GM12872 (cell line): Measurements from ENCODE around the gene COG4.

Experiments used
- CTCF ChIP-seq: IDR thresholded peaks from 3 replicates; pipeline ENCODE4 v1.5.1; 2011; ENCODE audit warnings: low read depth, mild to moderate bottlenecking, low read length, moderate library complexity; ENCODE audit not compliant: insufficient read depth

Gene COG4

GRCh38 chr16:70496513-70496912 is 26.8 kb downstream of the COG4 start:
- TF ChIP-seq CTCF = no peak

- no peak for TF ChIP-seq CTCF
Observed at GRCh38 chr16:70495425-70496182, 27.8 kb downstream of the COG4 start.

- TF ChIP-seq CTCF = no peak
Observed at GRCh38 chr16:70494777-70495176, 28.6 kb downstream of the COG4 start.

- TF ChIP-seq CTCF = no peak
Observed at GRCh38 chr16:70494202-70494770, 29.1 kb downstream of the COG4 start.

GRCh38 chr16:70493802-70494201 is 29.6 kb downstream of the COG4 start:
- no peak for TF ChIP-seq CTCF

- TF ChIP-seq CTCF = no peak
Observed at GRCh38 chr16:70490261-70490660, 33.1 kb downstream of the COG4 start.

- no peak for TF ChIP-seq CTCF
Observed at GRCh38 chr16:70484867-70485266, 38.5 kb downstream of the COG4 start.
